Mesenchymal stem cell (in vitro differentiated cells and primary cell): ENCODE results near the gene SHISA4.

Experiments used
- DNase-seq: peaks from one replicate; pipeline ENCODE4 v3.0.0-alpha.2; 2013
- H2AFZ ChIP-seq: one replicate; pipeline ENCODE4 v1.6.1; 2013; ENCODE audit warnings: low read depth, mild to moderate bottlenecking, control low read depth, inconsistent platforms, low read length, moderate library complexity
- H2AK5ac ChIP-seq: 2 replicates; pipeline ENCODE4 v1.6.1; 2013; ENCODE audit warnings: low read length, moderate library complexity, mild to moderate bottlenecking, inconsistent platforms; ENCODE audit not compliant: severe bottlenecking
- H2BK120ac ChIP-seq: one replicate; pipeline ENCODE4 v1.6.1; 2013; ENCODE audit warnings: low read depth, mild to moderate bottlenecking, inconsistent platforms, low read length, moderate library complexity
- H2BK12ac ChIP-seq, 2 experiments: one replicate each; pipeline ENCODE4 v1.6.1; 2013; ENCODE audit warnings: inconsistent platforms in 2 of 2, low read length in 2 of 2, mild to moderate bottlenecking in 2 of 2, moderate library complexity in 2 of 2, control low read depth in 1 of 2
- H2BK15ac ChIP-seq: one replicate; pipeline ENCODE4 v1.6.1; 2013; ENCODE audit warnings: mild to moderate bottlenecking, low read depth, inconsistent platforms; ENCODE audit not compliant: poor library complexity, severe bottlenecking
- H2BK5ac ChIP-seq: 2 replicates; pipeline ENCODE4 v1.6.1; 2013; ENCODE audit warnings: low read depth, mild to moderate bottlenecking, low read length, control low read depth, inconsistent platforms; ENCODE audit not compliant: poor library complexity, severe bottlenecking
- H3K14ac ChIP-seq, 2 experiments: one replicate each; pipeline ENCODE4 v1.6.1; 2013; ENCODE audit warnings: inconsistent platforms in 2 of 2, low read length in 2 of 2, control low read depth in 1 of 2, mild to moderate bottlenecking in 1 of 2, moderate library complexity in 1 of 2
- H3K18ac ChIP-seq, 2 experiments: one replicate each; pipeline ENCODE4 v1.6.1; 2013; ENCODE audit warnings: inconsistent platforms in 2 of 2, low read length in 2 of 2, control low read depth in 1 of 2, low read depth in 1 of 2, mild to moderate bottlenecking in 1 of 2
- H3K23ac ChIP-seq, 2 experiments: one replicate each; pipeline ENCODE4 v1.6.1; 2013; ENCODE audit warnings: inconsistent platforms in 2 of 2, low read length in 2 of 2, mild to moderate bottlenecking in 2 of 2, moderate library complexity in 2 of 2, control low read depth in 1 of 2
- H3K27ac ChIP-seq: 2 replicates; pipeline ENCODE4 v1.5.1; 2013; ENCODE audit warnings: mild to moderate bottlenecking, moderate library complexity, low read length, control low read depth, inconsistent platforms; ENCODE audit not compliant: poor library complexity, severe bottlenecking
- H3K27me3 ChIP-seq, 2 experiments: 2 replicates each; pipeline versions ENCODE4 v1.6.1 to v1.7.0; 2013; ENCODE audit warnings: low read length in 2 of 2, mild to moderate bottlenecking in 2 of 2, moderate library complexity in 2 of 2, control low read depth in 1 of 2, inconsistent platforms in 1 of 2; ENCODE audit not compliant: control insufficient read depth in 1 of 2, insufficient read depth in 1 of 2
- H3K36me3 ChIP-seq, 2 experiments: 2 replicates each; pipeline versions ENCODE4 v1.6.1 to v1.7.0; 2013; ENCODE audit warnings: low read length in 2 of 2, control low read depth in 1 of 2, inconsistent platforms in 1 of 2, low read depth in 1 of 2, mild to moderate bottlenecking in 1 of 2; ENCODE audit not compliant: insufficient read depth in 2 of 2, control insufficient read depth in 1 of 2
- H3K4ac ChIP-seq, 2 experiments: one replicate each; pipeline ENCODE4 v1.6.1; 2013; ENCODE audit warnings: inconsistent platforms in 2 of 2, low read length in 2 of 2, mild to moderate bottlenecking in 2 of 2, moderate library complexity in 2 of 2, control low read depth in 1 of 2, low read depth in 1 of 2
- H3K4me1 ChIP-seq: 2 replicates; pipeline ENCODE4 v1.6.1; 2013; ENCODE audit warnings: low read depth, low read length, control low read depth; ENCODE audit not compliant: control insufficient read depth, insufficient read depth
- H3K4me2 ChIP-seq: 2 replicates; pipeline ENCODE4 v1.6.1; 2013; ENCODE audit warnings: low read length, mild to moderate bottlenecking, inconsistent platforms; ENCODE audit not compliant: poor library complexity, severe bottlenecking
- H3K4me3 ChIP-seq, 2 experiments: 2 replicates each; pipeline versions ENCODE4 v1.5.1 to v1.7.0; 2013; ENCODE audit warnings: low read length in 2 of 2, mild to moderate bottlenecking in 2 of 2, control low read depth in 1 of 2, low read depth in 1 of 2; ENCODE audit not compliant: insufficient read depth in 1 of 2
- H3K79me1 ChIP-seq: replicated peaks from 2 replicates; pipeline ENCODE4 v1.6.1; 2013; ENCODE audit warnings: mild to moderate bottlenecking, control low read depth, low read length, inconsistent platforms; ENCODE audit not compliant: poor library complexity, severe bottlenecking
- H3K9ac ChIP-seq: 2 replicates; pipeline ENCODE4 v1.7.0; 2013; ENCODE audit warnings: mild to moderate bottlenecking, low read length, moderate library complexity
- H3K9me3 ChIP-seq: 2 replicates; pipeline ENCODE4 v1.7.0; 2013; ENCODE audit warnings: mild to moderate bottlenecking, low read length; ENCODE audit not compliant: control insufficient read depth
- H4K8ac ChIP-seq: one replicate; pipeline ENCODE4 v1.6.1; 2013; ENCODE audit warnings: inconsistent platforms, mild to moderate bottlenecking, low read length, moderate library complexity
- H4K91ac ChIP-seq: one replicate; pipeline ENCODE4 v1.6.1; 2013; ENCODE audit warnings: mild to moderate bottlenecking, low read length, inconsistent platforms
- WGBS: methylation state at CpG from one replicate; pipeline ENCODE4 v1.1.7; 2013; ENCODE audit warnings: mixed read lengths; 5-methylcytosine and 5-hydroxymethylcytosine counted together

The SHISA4 gene

GRCh38 chr1:201925301-201925567, 36.5 kb downstream of the SHISA4 start:
- no CpG with 5 or more reads among the region's 2 CpGs for WGBS
- H3K27me3 ChIP-seq: no peaks in the 10 kb centered on the region

GRCh38 chr1:201925981-201926645, 37.4 kb downstream of the SHISA4 start:
- no peak overlapping the region for H2BK15ac ChIP-seq

More at GRCh38 chr1:201925301-201925567, 36.5 kb downstream of the SHISA4 start:
- DNase-seq: no peak
- Histone ChIP-seq H3K4me2 (no peak overlapping the region), H2AK5ac (no peak overlapping the region), H3K9ac (no peak overlapping the region), H2BK12ac (no peak overlapping the region), H2AFZ (no peak overlapping the region), H3K18ac (no peak overlapping the region), H3K4me3 (no peak overlapping the region), H3K27ac (no peak overlapping the region), H3K23ac (no peak overlapping the region), H4K91ac (no peak overlapping the region), H2BK15ac (no peak overlapping the region), H4K8ac (no peak overlapping the region), H3K9me3 (no peaks in the 10 kb centered on the region), H3K36me3 (peaks cover 0 to 6% of the 10 kb centered on the region in 2 experiments), H3K79me1 (no peaks in the 10 kb centered on the region), H3K4me1 (peaks cover 2% of the 10 kb centered on the region), H2BK120ac (no peak overlapping the region), H3K4ac (no peak overlapping the region), H2BK5ac (no peak overlapping the region), H3K14ac (no peak overlapping the region)

GRCh38 chr1:201928266-201928665, 39.6 kb downstream of the SHISA4 start:
- Histone ChIP-seq H3K79me1 (no peaks in the 10 kb centered on the region), H2BK5ac (no peak overlapping the region), H2BK15ac (no peak overlapping the region), H2AFZ (no peak overlapping the region), H3K9me3 (no peaks in the 10 kb centered on the region), H3K27ac (no peak overlapping the region), H4K8ac (no peak overlapping the region), H3K4me3 (no peak overlapping the region), H3K4me2 (no peak overlapping the region), H3K4me1 (no peaks in the 10 kb centered on the region), H2BK120ac (no peak overlapping the region), H2BK12ac (no peak overlapping the region), H3K23ac (no peak overlapping the region), H3K27me3 (no peaks in the 10 kb centered on the region), H3K36me3 (peaks cover 0 to 20% of the 10 kb centered on the region in 2 experiments), H2AK5ac (no peak overlapping the region), H3K14ac (no peak overlapping the region), H4K91ac (no peak overlapping the region), H3K4ac (no peak overlapping the region), H3K18ac (no peak overlapping the region), H3K9ac (no peak overlapping the region)
- DNase-seq: no peak
- 92% methylated on average over 3 of the region's 3 CpGs for WGBS

More at GRCh38 chr1:201925981-201926645, 37.4 kb downstream of the SHISA4 start:
- Histone ChIP-seq H3K27me3 (no peaks in the 10 kb centered on the region), H3K4ac (no peak overlapping the region), H3K79me1 (no peaks in the 10 kb centered on the region), H3K4me1 (peaks cover 2% of the 10 kb centered on the region), H2AK5ac (no peak overlapping the region), H3K36me3 (peaks cover 0 to 14% of the 10 kb centered on the region in 2 experiments), H3K4me2 (no peak overlapping the region), H4K8ac (peak overlapping the region; percentile 84), H3K27ac (no peak overlapping the region), H2BK12ac (no peak overlapping the region), H2BK120ac (no peak overlapping the region), H3K9ac (peak overlapping the region; percentile 49), H2AFZ (no peak overlapping the region), H4K91ac (no peak overlapping the region), H3K23ac (no peak overlapping the region), H3K9me3 (no peaks in the 10 kb centered on the region), H3K14ac (no peak overlapping the region), H3K18ac (no peak overlapping the region), H3K4me3 (no peak overlapping the region), H2BK5ac (no peak overlapping the region)
- WGBS: 79% methylated on average over 4 of the region's 5 CpGs
- no peak for DNase-seq

- Histone ChIP-seq H3K4me1 (peaks cover 5% of the 10 kb centered on the region), H2BK15ac (no peak overlapping the region), H3K4me3 (no peak overlapping the region), H2BK5ac (no peak overlapping the region), H3K36me3 (peaks cover 0 to 20% of the 10 kb centered on the region in 2 experiments), H2BK120ac (no peak overlapping the region), H2AFZ (no peak overlapping the region), H4K8ac (no peak overlapping the region), H3K79me1 (no peaks in the 10 kb centered on the region), H3K9me3 (no peaks in the 10 kb centered on the region), H3K14ac (no peak overlapping the region), H3K27me3 (no peaks in the 10 kb centered on the region), H3K18ac (no peak overlapping the region), H3K4me2 (no peak overlapping the region), H3K27ac (no peak overlapping the region), H3K4ac (no peak overlapping the region), H3K9ac (no peak overlapping the region), H2BK12ac (peak overlapping the region in 1 of 2 experiments; percentile 10), H2AK5ac (no peak overlapping the region), H3K23ac (no peak overlapping the region), H4K91ac (no peak overlapping the region)
- DNase-seq: no peak
- 74% methylated on average over 4 of the region's 4 CpGs for WGBS
These were observed 41.4 kb downstream of the SHISA4 start for GRCh38 chr1:201930137-201930536.
